Astrocyte of the spinal cord (primary cell): ENCODE results near the gene ABCA2.

Experiments
- DNase-seq: peaks from one replicate; pipeline ENCODE4 v3.0.0; 2011; ENCODE audit warnings: low read depth, low spot score
- H3K4me3 ChIP-seq: 2 replicates; pipeline ENCODE4 v1.5.1; 2011; ENCODE audit warnings: low read depth, mild to moderate bottlenecking, low read length, moderate library complexity
- CTCF ChIP-seq: IDR thresholded peaks from 2 replicates; pipeline ENCODE4 v1.5.1; 2012; ENCODE audit warnings: low read depth, mild to moderate bottlenecking, low read length, inconsistent platforms
- in situ Hi-C: cut with HindIII; loops from 2 replicates; pipeline ENCODE4 v1.10.0; 2017; ENCODE audit warnings: low sequenced_read_pairs

The ABCA2 gene

GRCh38 chr9:136990242-136990911, 37.7 kb downstream of the ABCA2 start:
- in situ Hi-C loops, result no loop called here
- no peak for TF ChIP-seq CTCF
- H3K4me3 ChIP-seq, result no peak overlapping the region
- no peak for DNase-seq

- TF ChIP-seq CTCF, result no peak
- no peak for DNase-seq
- in situ Hi-C loops, result no loop called here
- H3K4me3 ChIP-seq, result no peak overlapping the region
Measured at GRCh38 chr9:136988872-136989271, 39.2 kb downstream of the ABCA2 start.

GRCh38 chr9:136985853-136986252, 42.2 kb downstream of the ABCA2 start:
- no peak for DNase-seq
- no peak overlapping the region for H3K4me3 ChIP-seq
- in situ Hi-C loops, result no loop called here
- no peak for TF ChIP-seq CTCF

- H3K4me3 ChIP-seq, result no peak overlapping the region
- no peak for DNase-seq
- in situ Hi-C loops, result no loop called here
- no peak for TF ChIP-seq CTCF
Measured at GRCh38 chr9:136985027-136985602, 42.9 kb downstream of the ABCA2 start.

GRCh38 chr9:136984464-136985026, 43.5 kb downstream of the ABCA2 start:
- no peak overlapping the region for H3K4me3 ChIP-seq
- no peak for DNase-seq
- no peak for TF ChIP-seq CTCF
- in situ Hi-C loops, result no loop called here

GRCh38 chr9:136983656-136984314, 44.3 kb downstream of the ABCA2 start:
- in situ Hi-C loops, result no loop called here
- no peak overlapping the region for H3K4me3 ChIP-seq
- no peak for TF ChIP-seq CTCF
- no peak for DNase-seq
